HG03571 (cell line): ENCODE data around the gene NTM.
"Not testable (repeated sequence)": the region's sequence is repeated elsewhere in the genome, so short reads cannot be mapped to it uniquely, and the experiment has no call there.

Source experiments
- ATAC-seq: cut with Tn5 transposase; IDR thresholded peaks from one replicate; pipeline ENCODE4 v1.9.1; 2021; ENCODE audit not compliant: unreplicated experiment

Gene NTM

DNA sequence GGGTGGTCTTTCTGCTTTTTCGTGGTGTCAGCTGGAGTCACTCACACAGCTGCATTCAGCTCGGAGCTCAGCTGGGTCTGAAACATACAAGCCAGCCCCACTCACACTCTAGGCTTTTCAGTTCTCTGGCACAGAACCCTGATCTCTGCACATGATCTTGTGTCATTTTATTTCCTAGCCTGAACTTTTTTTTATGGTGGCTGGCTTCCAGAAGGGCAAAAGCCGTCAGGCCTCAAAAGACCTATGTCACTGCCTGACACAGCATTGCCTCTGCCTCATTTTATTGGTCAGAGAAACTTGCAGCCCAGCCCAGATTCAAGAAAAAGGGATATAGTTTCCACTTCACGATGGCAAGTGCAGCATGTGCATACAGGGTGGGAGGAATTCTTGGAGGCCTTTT is 117.8 kb downstream of the NTM start:
- ATAC-seq = no peak

DNA sequence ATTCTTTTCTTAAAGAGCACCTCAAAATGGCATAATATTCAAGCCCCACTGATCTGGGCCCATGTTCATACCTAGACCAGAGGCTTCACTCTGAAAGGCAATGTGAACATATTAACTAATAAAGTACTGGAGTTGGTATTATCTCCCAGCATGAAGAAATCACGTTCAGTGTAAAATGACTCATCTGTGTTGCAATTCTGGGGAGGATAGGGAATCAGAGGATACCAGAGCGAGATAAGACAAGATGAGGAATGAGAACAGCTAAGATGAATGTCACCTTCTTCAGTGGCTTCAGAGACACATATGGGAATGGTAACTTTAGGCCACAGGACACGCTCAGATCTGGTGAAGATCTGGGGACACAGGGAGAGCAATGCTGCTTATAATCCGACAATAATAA is 121.1 kb downstream of the NTM start:
- no peak for ATAC-seq

DNA sequence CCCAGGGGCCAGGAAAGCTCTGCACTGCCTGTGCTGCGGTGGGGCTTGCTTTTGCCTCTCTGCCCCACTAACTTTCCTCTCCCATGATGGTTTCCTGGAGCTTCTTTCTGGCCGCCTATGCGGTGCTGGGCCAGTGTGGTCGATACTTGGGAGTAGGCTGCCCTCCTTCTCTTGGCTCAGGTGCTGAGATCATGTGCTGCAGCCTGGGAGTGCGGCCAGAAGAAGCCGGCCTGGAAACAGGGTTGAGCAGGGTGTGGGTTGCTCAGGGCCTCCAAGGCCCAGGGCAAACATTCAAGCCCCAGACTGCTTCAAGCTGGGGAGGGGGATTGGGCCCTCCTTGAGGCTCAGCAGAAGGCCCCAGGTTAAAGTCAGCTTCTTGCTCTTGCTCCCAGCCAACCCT is 125.0 kb downstream of the NTM start:
- ATAC-seq = no peak

- ATAC-seq = not testable (repeated sequence)
Observed at GRCh38 chr11:131497686-131498085, 127.3 kb downstream of the NTM start.

DNA sequence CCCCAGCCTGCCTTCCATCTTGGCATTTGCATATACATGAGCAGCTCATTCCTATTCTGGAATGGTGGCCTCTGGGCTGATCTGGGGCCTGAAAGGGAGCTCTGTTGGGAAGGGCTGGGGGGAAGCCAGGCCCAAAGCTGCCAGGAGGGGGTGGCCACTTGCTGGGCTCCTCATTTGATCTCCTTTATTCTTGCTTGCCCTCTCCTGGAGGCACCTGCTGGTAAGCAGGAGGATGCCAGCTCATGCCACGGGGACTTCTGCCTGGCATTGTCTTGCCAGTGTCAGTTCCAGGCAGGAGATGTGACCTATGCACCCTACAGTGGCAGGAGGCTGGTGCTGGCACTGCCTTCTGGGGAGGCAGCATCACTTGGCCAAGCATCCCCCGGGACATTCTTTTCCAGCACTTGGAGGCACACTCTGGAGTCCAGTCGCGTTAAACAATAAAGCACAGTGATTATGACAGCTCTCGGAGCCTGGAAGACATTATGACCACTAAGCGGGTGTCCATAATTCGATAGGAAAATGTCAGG is 128.3 kb downstream of the NTM start:
- no peak for ATAC-seq

DNA sequence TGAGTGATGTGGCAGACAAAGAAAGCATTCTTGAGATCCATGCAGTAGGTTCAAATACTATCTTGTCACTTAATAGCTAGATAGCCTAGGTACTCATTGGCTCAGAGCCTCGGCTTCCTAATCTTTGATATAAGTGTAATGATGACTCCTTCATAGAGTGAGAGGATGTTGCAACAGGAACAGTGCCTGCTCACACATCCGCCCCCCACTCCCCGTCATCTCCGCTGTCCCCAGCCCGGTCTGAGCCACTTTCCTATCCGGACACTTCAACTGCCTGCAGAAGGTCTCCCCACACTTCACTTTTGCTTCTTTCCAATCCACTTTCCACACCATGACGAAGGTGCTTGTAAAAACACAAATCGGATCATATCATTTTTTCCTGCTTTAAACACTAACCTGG is 128.8 kb downstream of the NTM start:
- no peak for ATAC-seq

DNA sequence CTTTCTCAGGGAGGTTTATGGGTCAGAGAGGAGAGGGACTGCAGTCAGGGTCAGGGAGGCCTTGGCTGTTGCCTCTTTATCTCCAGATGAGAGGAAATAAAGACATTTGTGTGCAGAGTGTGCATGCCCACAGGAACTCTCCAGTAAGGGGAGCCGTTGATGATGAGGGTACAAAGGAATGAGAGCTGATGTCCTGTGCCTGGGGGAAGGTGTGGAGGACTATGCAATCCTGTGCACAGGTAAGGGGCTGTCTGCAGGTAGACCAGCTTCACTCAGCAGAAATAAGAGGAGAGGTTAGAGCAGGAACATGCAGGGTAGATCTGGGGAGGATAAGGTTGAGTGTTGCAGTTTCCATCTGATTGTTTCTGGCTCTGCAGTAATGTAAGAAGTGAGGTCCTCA is 132.6 kb downstream of the NTM start:
- ATAC-seq = no peak

DNA sequence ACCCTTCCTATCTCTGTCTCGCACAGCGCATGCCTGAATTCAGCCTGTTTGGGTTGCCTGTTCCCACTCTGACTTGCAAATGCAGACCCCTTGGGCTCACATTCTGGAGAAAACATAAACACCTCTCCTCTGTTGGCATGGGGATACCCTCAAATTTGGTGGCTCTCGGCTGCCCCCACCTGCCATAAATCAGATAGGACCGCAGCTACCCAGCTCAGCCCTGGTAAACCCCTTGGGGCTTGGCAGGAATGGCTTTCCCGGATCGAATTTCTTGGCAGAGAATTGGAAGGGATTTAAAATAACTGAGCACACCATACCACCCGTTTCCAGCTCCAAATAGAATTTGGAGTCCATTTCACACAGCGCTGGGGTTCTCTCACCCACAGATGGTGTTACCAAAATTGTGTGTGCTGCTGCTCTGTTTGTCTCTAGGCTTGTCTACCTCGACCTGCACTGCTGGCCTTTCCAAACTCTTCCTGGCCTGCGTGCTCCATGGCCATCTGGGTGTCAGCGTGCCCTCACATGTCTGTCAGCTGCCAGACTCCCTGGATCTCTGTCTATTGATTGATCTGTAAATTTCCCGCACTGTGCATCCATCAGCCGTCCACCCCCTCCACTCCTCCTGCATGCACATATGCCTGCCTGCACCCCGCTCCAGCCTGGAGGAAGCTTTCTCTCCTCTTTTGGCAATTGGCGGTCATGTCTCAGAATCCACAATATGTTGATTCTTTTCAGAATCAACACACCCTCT is 134.0 kb downstream of the NTM start:
- no peak for ATAC-seq

DNA sequence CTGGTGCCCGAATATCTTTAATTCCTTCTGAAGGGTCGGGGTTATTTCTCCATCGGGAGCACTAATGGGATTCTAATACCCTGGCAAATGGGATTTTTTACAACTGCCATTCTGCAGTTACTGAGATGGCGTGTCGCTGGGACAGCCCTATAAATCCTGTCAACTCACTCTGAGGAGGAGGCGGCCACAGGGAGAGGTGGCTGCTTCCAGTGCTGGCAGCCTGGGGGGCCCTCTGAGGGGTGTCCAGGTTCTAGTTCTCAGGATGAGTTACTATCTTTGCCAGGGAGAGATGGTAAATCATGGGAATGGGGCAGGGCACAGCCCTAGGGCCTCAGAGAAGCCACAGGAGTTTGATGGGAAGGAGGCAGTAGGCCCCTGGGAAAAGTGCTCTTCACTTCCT is 135.9 kb downstream of the NTM start:
- ATAC-seq = no peak

GRCh38 chr11:131510662-131511061 is 140.2 kb downstream of the NTM start:
- no peak for ATAC-seq

DNA sequence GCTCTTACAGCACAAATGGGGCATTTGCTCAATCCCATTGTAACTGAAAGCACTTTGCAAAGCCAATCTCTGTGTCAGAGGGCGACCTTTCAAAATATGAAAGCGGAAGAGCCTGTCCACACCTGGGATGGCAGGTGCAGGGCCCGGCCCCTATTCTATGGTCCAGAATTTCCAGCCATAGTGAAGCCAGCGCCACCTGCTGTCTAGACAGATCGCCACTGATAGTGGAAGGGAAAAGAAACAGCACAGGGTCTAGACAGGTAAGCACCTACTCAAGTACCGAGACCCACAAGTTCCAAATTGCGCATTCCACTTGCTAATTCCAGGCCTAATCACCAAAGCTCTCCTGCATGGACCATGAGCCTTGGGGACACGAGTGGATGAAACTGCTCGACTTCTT is 141.4 kb downstream of the NTM start:
- no peak for ATAC-seq

- no peak for ATAC-seq
Observed at GRCh38 chr11:131512228-131512627, 141.8 kb downstream of the NTM start.

- ATAC-seq = no peak
Observed at GRCh38 chr11:131514062-131514461, 143.6 kb downstream of the NTM start.

- ATAC-seq = no peak
Observed at GRCh38 chr11:131518305-131518838, 148.0 kb downstream of the NTM start.

DNA sequence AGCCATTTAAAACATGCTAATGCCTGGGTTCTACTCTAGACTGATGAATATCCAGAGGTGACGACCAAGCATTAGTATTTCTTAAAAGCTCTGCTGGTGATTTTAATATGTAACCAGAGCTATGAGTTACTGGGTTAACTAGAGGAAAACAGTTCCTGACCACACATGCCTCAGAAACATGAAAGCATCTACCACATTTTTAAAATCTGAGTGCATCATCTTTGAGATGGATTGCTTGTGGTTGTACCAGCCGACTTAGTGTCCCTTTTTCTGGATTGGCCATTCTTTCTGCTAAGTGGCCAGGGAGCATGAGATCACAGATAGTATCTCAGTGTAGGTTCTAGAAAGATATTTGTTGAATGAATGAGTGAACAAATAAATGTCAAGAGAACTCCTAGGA is 152.4 kb downstream of the NTM start:
- ATAC-seq = no peak

DNA sequence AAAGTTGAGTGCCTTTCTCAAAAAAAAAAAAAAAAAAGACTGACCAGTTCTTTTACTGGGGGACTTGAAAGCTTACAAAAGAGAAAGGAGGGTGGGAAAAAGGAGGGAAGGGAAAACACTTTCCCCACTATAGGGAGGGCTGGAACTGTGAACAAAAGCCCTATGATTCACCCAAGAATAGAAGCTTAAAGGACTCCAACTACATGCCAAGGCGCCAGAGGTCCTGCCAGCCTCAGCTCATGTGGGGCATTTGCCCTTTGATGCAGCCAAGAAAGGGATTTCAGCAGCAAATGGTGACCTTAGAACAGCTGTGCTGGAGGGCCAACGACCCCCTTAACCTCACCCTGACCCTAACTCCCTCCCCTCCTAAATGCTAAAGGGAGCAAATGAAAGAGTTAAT is 160.0 kb downstream of the NTM start:
- ATAC-seq = no peak

DNA sequence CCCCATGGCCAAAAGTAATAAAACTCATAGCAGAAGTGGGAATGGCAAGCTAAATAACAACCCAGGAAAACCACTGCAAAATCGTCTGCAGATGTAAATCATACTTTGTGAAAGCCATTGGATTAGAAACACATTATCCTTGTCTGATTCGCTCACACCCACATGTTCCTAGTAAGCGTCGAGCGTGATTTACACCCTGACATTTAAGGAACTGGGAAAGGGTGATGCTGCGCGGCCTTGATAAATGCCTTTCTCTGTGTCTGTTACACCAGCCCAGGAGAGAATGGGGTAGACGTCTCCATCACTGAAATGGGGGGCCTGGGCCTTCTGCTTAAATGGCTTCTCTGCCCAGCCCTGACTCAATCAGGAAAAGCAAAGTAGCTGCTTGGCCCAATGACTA is 162.7 kb downstream of the NTM start:
- ATAC-seq = no peak

DNA sequence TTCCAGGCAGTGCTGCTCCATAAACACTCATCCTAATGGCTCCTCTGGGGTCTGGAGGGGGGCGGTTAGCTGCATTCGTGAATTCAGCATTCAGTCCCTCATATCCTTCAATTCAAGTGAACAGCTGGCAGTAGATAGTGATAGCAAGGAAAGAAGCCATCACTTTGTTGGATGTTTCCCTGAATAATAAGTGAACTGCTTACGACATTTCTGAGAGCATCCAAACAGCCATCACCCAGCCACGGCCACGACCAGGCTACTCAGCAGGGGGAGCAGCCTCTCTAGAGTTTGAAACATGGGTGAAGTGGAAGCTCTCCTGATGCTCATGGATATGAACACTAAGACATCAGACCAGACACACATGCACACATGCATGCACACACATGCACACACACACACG is 163.6 kb downstream of the NTM start:
- no peak for ATAC-seq

DNA sequence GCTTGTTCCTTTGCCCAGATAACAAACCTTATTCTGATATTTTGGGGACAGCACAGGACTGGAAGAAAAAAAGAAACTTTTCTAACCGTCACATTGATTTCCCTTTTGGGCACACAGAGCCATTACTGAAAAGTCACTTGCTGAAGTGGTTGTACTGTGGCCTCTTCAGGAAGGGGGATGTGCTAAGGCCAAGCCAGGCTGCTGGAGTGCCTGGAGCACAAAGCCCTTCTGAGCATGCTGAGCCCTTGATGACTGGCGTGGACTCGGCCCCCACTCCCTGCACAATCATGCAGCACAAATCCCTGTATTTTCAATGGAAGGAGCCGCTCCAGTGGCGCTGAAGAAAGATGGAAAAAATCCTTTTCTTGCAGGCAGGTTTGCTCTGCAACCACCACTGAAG is 164.2 kb downstream of the NTM start:
- ATAC-seq = no peak

GRCh38 chr11:131536159-131536558 is 165.7 kb downstream of the NTM start:
- ATAC-seq = no peak

DNA sequence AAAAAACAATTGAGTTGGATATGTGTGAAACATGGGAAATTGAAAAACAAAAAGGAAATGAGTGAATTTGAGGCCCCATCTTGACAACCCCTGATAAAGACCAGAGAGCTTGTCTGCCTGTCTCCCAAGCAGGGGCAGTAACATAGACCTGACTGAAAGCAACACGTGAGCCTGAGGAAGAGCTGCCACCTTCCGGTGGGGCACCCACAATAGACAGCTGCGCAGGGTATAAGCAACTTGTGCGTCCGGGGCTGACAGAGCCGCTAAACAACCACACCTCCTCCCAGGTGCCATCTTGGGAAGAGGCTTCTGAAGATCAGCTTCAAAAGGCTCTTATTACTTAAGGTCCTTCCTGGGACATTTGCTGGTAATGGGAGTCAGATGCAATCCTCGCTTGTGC is 166.8 kb downstream of the NTM start:
- no peak for ATAC-seq

GRCh38 chr11:131537748-131538147 is 167.3 kb downstream of the NTM start:
- ATAC-seq = no peak

DNA sequence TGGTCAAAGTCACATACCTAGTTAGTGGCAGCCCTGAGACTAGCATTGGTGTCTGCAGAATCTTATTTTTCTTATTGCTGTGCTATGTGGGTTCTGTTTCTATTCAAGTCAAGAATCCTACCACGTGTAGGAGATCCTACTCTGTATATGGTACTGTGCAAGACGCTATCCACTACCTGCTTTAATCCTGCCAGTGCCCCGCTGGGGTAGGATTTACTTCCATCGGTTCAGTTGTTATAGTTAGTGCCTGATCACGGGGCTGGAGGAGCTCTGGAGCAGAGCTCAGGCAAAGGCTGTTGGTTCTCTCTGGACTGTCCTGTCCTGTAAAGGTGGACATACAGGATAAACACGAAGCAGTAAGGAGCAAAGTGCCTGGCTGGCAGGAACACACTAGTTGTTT is 167.9 kb downstream of the NTM start:
- ATAC-seq = no peak
